ENCODE results near the gene FAM118B.

- TF ChIP-seq CTCF (IDR thresholded peaks at IDR 0.05) (no peak), ELF1 (IDR thresholded peaks at IDR 0.05) (no peak), EZH2phosphoT487 (IDR thresholded peaks at IDR 0.05; ENCODE audit: borderline replicate concordance, low read depth) (no peak), POLR2AphosphoS5 (IDR thresholded peaks at IDR 0.05; ENCODE audit: low read depth, low read length) (no peak)
These were observed 46.8 kb upstream of the FAM118B start for GRCh38 chr11:126164781-126165180.
